Thyroid gland (tissue), 4 donors: ENCODE data around the gene CD300LG. TPM values are rescaled to one million over a fixed set of nuclear protein-coding genes. Genes with fewer than 3 reads are reported as not detected.

Experiments
- DNase-seq, 2 donors: peaks; one replicate each; pipeline ENCODE4 v3.0.0-alpha.2; 2019
- H3K27ac ChIP-seq, 3 donors: fragments of 200-600 bp; sonication (generic); 1 replicate in 2 of 3; 2 replicates in 1 of 3; pipeline ENCODE4 v1.5.1; 2016 to 2019; ENCODE audit warnings: mild to moderate bottlenecking in 1 of 3, moderate library complexity in 1 of 3
- H3K27me3 ChIP-seq: fragments of 200-600 bp; sonication (generic); one replicate; pipeline ENCODE4 v1.5.1; 2019
- H3K36me3 ChIP-seq, 2 donors: fragments of 200-600 bp; sonication (generic); one replicate each; pipeline ENCODE4 v1.5.1; 2016 to 2019
- H3K4me1 ChIP-seq, 2 donors: fragments of 200-600 bp; sonication (generic); one replicate each; pipeline ENCODE4 v1.5.1; 2017 to 2019
- H3K4me3 ChIP-seq, 3 donors: fragments of 200-600 bp; sonication (generic); replicated peaks in 1 of 3; 1 replicate in 2 of 3; 2 replicates in 1 of 3; pipeline ENCODE4 v1.5.1; 2016; ENCODE audit warnings: mild to moderate bottlenecking in 1 of 3
- H3K9me3 ChIP-seq: fragments of 200-600 bp; sonication (generic); one replicate; pipeline ENCODE4 v1.5.1; 2017
- POLR2A ChIP-seq, 2 donors: fragments of 450-650 bp; IDR thresholded peaks; one replicate each; pipeline ENCODE4 v1.6.1; 2017; ENCODE audit warnings: antibody characterized with exemption in 2 of 2, mild to moderate bottlenecking in 2 of 2, moderate library complexity in 1 of 2
- WGBS, 2 donors: methylation state at CpG; one replicate each; pipeline ENCODE4 v1.1.5; 2017; 5-methylcytosine and 5-hydroxymethylcytosine counted together
- intact Hi-C: fragments of 100-400 bp; cut with DNase I; formaldehyde crosslinking; loops from one replicate; pipeline ENCODE4 v1.15.1; 2023
- total RNA-seq, 4 donors: library from RNA; depleted of rRNA; stranded (reverse); fragments of >200 nt; gene quantifications; one replicate each; pipeline ENCODE4 v1.2.3, GENCODE V29; 2016
- TF ChIP-seq, protein P1 (sequence below), 6 experiments: fragments of 200-600 bp in 3 of 6; fragments of 450-650 bp in 3 of 6; sonication (generic) in 3 of 6; IDR thresholded peaks; one replicate each; pipeline ENCODE4 v1.5.1; 2016 to 2019; ENCODE audit warnings: antibody characterized with exemption in 6 of 6, mild to moderate bottlenecking in 2 of 6, inconsistent platforms in 1 of 6, moderate library complexity in 1 of 6

CD300LG gene
- total RNA-seq, 4 donors from 2014 or later, result 1.5 to 22.5 (median 2.2) TPM

DNA sequence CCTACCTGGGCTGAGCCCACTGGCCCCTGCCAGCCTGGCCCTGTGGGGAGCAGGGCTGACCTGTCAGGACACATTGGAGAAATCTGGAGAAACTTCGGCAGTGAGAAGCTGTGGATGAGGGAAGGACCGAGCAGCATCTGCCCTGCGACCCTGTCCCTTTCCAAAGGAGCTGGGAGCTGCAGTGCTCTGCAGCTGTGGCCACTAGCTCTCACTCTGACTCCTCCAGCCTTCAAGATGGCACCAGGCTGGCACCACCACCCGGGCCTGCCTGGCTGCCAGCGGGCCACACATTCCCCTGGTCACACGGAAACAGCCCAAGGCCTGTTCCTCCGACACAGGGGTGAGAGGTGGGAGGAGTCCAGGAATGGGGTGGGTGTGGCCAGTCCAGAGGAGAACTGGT lies 30.1 kb downstream of the CD300LG start:
- peaks cover 4 to 15% of the 10 kb centered on the region in 2 donors for H3K4me1 ChIP-seq
- no peaks in the 10 kb centered on the region for H3K27me3 ChIP-seq
- H3K36me3 ChIP-seq, result no peaks in the 10 kb centered on the region
- no peaks in the 10 kb centered on the region for H3K9me3 ChIP-seq
- no peak for DNase-seq
- intact Hi-C loops, result no loop called here
- TF ChIP-seq, protein P1, sequence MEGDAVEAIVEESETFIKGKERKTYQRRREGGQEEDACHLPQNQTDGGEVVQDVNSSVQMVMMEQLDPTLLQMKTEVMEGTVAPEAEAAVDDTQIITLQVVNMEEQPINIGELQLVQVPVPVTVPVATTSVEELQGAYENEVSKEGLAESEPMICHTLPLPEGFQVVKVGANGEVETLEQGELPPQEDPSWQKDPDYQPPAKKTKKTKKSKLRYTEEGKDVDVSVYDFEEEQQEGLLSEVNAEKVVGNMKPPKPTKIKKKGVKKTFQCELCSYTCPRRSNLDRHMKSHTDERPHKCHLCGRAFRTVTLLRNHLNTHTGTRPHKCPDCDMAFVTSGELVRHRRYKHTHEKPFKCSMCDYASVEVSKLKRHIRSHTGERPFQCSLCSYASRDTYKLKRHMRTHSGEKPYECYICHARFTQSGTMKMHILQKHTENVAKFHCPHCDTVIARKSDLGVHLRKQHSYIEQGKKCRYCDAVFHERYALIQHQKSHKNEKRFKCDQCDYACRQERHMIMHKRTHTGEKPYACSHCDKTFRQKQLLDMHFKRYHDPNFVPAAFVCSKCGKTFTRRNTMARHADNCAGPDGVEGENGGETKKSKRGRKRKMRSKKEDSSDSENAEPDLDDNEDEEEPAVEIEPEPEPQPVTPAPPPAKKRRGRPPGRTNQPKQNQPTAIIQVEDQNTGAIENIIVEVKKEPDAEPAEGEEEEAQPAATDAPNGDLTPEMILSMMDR (IDR thresholded peaks at IDR 0.05), result no peak
- TF ChIP-seq POLR2A (IDR thresholded peaks at IDR 0.05), result no peak
- WGBS, 2 donors, result 80% methylated on average over 7 of the region's 7 CpGs; no CpG with 5 or more reads in 1 of the 2 donors
- no peak overlapping the region for H3K4me3 ChIP-seq
- no peak overlapping the region for H3K27ac ChIP-seq

DNA sequence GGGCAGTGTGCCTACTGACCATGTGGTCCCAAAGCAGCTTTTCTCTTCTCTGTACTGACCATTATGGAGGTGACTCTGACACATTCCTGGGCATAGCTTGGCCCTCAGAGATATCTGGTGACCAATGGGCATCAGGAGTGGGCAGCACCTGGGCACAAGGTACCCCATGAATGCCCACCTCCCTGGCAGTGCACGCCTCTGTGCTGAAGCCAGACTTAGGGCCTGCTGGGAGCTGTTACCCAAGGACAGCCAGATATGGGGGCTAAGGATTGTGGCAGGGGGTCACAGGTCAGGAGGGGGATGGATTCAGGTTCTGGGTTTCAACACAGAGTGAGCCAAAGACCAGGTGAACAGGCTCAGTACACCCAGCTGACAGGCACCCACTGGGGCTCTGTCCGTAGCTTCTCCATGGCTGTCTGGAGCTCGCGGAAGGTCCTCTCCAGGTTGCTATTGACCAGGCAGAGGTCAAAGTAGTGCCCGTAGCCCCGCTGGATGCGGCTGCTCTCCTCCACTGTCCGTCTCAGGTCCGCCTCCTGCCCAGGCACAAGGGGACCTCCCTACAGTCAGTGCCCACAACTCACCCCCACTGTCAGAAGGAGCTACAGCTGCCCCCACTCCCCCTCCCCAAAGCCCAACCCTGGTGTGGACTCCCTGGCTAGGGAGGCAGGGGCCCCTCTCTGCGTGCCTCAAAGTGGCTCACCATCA lies 30.6 kb downstream of the CD300LG start:
- 91 to 99% methylated on average over 9 to 10 of the region's 10 CpGs for WGBS, 2 donors
- Histone ChIP-seq H3K4me1 (peaks cover 4 to 15% of the 10 kb centered on the region in 2 donors), H3K36me3 (no peaks in the 10 kb centered on the region), H3K27ac (no peak overlapping the region), H3K9me3 (no peaks in the 10 kb centered on the region), H3K27me3 (no peaks in the 10 kb centered on the region), H3K4me3 (no peak overlapping the region)
- no peak for TF ChIP-seq POLR2A (IDR thresholded peaks at IDR 0.05)
- TF ChIP-seq, protein P1 (IDR thresholded peaks at IDR 0.05), result no peak
- intact Hi-C loops, result no loop called here
- no peak for DNase-seq

- H3K27ac ChIP-seq, result no peak overlapping the region
- WGBS, 2 donors, result 12 to 19% methylated on average over 12 to 13 of the region's 13 CpGs
- H3K4me3 ChIP-seq, result no peak overlapping the region
- H3K4me1 ChIP-seq, result peaks cover 4 to 15% of the 10 kb centered on the region in 2 donors
- intact Hi-C loops, result no loop called here
- no peaks in the 10 kb centered on the region for H3K9me3 ChIP-seq
- TF ChIP-seq POLR2A (IDR thresholded peaks at IDR 0.05), result no peak
- TF ChIP-seq, protein P1 (IDR thresholded peaks at IDR 0.05), result peak; percentile 85 to 98 (median 92)
- no peaks in the 10 kb centered on the region for H3K36me3 ChIP-seq
- peak; percentile 74 for DNase-seq
- H3K27me3 ChIP-seq, result no peaks in the 10 kb centered on the region
Observed at GRCh38 chr17:43878260-43879175, 31.5 kb downstream of the CD300LG start.

- Histone ChIP-seq H3K27me3 (no peaks in the 10 kb centered on the region), H3K36me3 (no peaks in the 10 kb centered on the region), H3K4me1 (peaks cover 4 to 15% of the 10 kb centered on the region in 2 donors), H3K9me3 (no peaks in the 10 kb centered on the region), H3K4me3 (no peak overlapping the region), H3K27ac (peak overlapping the region in 1 of 3 donors; percentile 8)
- DNase-seq, result no peak
- intact Hi-C loops, result no loop called here
- TF ChIP-seq, protein P1 (IDR thresholded peaks at IDR 0.05), result no peak
- TF ChIP-seq POLR2A (IDR thresholded peaks at IDR 0.05), result no peak
- 81 to 85% methylated on average over 19 to 20 of the region's 20 CpGs for WGBS, 2 donors
Observed at GRCh38 chr17:43879723-43880419, 32.9 kb downstream of the CD300LG start.
